NB4 (cell line): ENCODE measurements around the gene TMEM273.

Experiments
- CTCF ChIP-seq: IDR thresholded peaks from one replicate; pipeline ENCODE4 v1.5.1; 2012; ENCODE audit warnings: low read depth, low read length
- MAX ChIP-seq: IDR thresholded peaks from 2 replicates; pipeline ENCODE4 v1.6.1; 2011; ENCODE audit warnings: low read depth, low read length
- MYC ChIP-seq: IDR thresholded peaks from 2 replicates; pipeline ENCODE4 v1.6.1; 2011; ENCODE audit warnings: low read depth, low read length
- POLR2A ChIP-seq: IDR thresholded peaks from 2 replicates; pipeline ENCODE4 v1.6.1; 2011; ENCODE audit warnings: mild to moderate bottlenecking; ENCODE audit not compliant: insufficient read length; ENCODE audit errors: extremely low read depth

DNA sequence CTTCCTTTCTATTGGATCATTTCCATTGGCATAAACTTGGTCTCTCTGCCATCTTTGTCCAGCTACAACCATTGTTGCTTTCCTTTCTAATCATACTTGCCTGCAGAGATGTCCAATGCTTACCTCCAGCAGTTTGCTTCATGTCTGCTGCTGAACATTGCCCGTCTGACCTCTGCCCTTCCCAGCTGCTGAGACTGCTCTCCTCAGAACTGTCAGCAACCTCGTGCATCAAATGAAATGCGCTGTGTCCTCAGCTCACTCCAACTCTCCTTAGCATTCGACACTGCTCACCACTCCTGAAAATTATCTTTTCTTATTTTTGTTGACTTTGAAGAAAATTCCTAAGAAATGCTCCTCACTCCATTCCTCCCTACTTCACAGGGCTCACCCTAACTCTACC, 59.3 kb downstream of the TMEM273 start:
- TF ChIP-seq CTCF (no peak), MYC (no peak), MAX (no peak), POLR2A (no peak)
